22Rv1 (cell line): ENCODE measurements around the gene CCSER1.

Source experiments
- CTCF ChIP-seq: fragments of 450-650 bp; IDR thresholded peaks from 2 replicates; pipeline ENCODE4 v1.5.1; 2017; ENCODE audit warnings: mild to moderate bottlenecking
- ZFX ChIP-seq: fragments of 450-650 bp; IDR thresholded peaks from 2 replicates; pipeline ENCODE4 v1.6.1; 2017; ENCODE audit warnings: antibody characterized with exemption, borderline replicate concordance

GRCh38 chr4:90840828-90841227 is 713.6 kb downstream of the CCSER1 start:
- TF ChIP-seq CTCF: no peak
- no peak for TF ChIP-seq ZFX
